ENCODE results near the gene MAP2K5. TPM values are rescaled to one million over a fixed set of nuclear protein-coding genes. Genes with fewer than 3 reads are reported as not detected.

The MAP2K5 gene
- total and polyA plus RNA-seq, 10 of the 15 experiments (the other 5 are each of a cell fraction or from before 2014, with no cell fraction given) = 1.3 to 19.4 (median 9.6) TPM

GRCh38 chr15:67783303-67783702, 240.8 kb downstream of the MAP2K5 start (continued):
- no peak for TF ChIP-seq CEBPZ (IDR thresholded peaks at IDR 0.05; ENCODE audit: low read depth, low read length)
- TF ChIP-seq ZNF384 (IDR thresholded peaks at IDR 0.05; ENCODE audit: borderline replicate concordance, low read depth, low read length) = no peak
- no peak for TF ChIP-seq PRDM15 (CRISPR knock-in tag; IDR thresholded peaks at IDR 0.05)
- TF ChIP-seq MEF2A (IDR thresholded peaks at IDR 0.05; ENCODE audit: insufficient read depth, low read depth, low read length) = no peak
- no peak for TF ChIP-seq MTA3 (IDR thresholded peaks at IDR 0.05; ENCODE audit: borderline replicate concordance, low read length)
- no peak for TF ChIP-seq RFX5 (IDR thresholded peaks at IDR 0.05; ENCODE audit: low read depth, low read length)
- no peak for TF ChIP-seq CREB1 (IDR thresholded peaks at IDR 0.05; ENCODE audit: low read depth)
- no peak for TF ChIP-seq PML (IDR thresholded peaks at IDR 0.05; ENCODE audit: low read length)
- TF ChIP-seq ASH2L (IDR thresholded peaks at IDR 0.05; ENCODE audit: borderline replicate concordance, low read depth) = no peak
- no peak for TF ChIP-seq GATAD2B (conservative IDR thresholded peaks at IDR 0.05; ENCODE audit: low read depth)
- peak; percentile 78 to 87 for TF ChIP-seq BHLHE40 (IDR thresholded peaks at IDR 0.05; ENCODE audit: borderline replicate concordance in 1 of 2, low read depth in 2 of 2, low read length in 1 of 2)
- TF ChIP-seq BRCA1 (IDR thresholded peaks at IDR 0.05; ENCODE audit: low read depth, low read length) = no peak
- no peak; the same call in 1 of the 2 replicates for TF ChIP-seq ATF7 (IDR thresholded peaks at IDR 0.05; ENCODE audit: low read depth)
- TF ChIP-seq EGR1 (IDR thresholded peaks at IDR 0.05; ENCODE audit: borderline replicate concordance in 1 of 2, low read depth in 2 of 2, low read length in 2 of 2) = no peak
- no peak for TF ChIP-seq GABPA (IDR thresholded peaks at IDR 0.05; ENCODE audit: low read depth)
- peak; percentile 74 for TF ChIP-seq PKNOX1 (IDR thresholded peaks at IDR 0.05)
- TF ChIP-seq TARDBP (IDR thresholded peaks at IDR 0.05; ENCODE audit: borderline replicate concordance) = no peak
- TF ChIP-seq NFYA (IDR thresholded peaks at IDR 0.05; ENCODE audit: borderline replicate concordance, low read depth, low read length) = no peak
- TF ChIP-seq EP300 (IDR thresholded peaks at IDR 0.05; ENCODE audit: borderline replicate concordance in 1 of 2, control insufficient read depth in 1 of 2, low read depth in 2 of 2, low read length in 2 of 2) = peak in 1 of 2 experiments; percentile 34; a peak in 1 of 4 replicates
- TF ChIP-seq NFYB (IDR thresholded peaks at IDR 0.05; ENCODE audit: insufficient read depth, low read depth, low read length) = no peak
- peak; percentile 92 for TF ChIP-seq RUNX3 (IDR thresholded peaks at IDR 0.05; ENCODE audit: low read length)
- no peak for TF ChIP-seq EZH2 (IDR thresholded peaks at IDR 0.05; ENCODE audit: borderline replicate concordance, control insufficient read depth, low read depth, low read length)
- no peak for TF ChIP-seq SREBF1 (IDR thresholded peaks at IDR 0.05; ENCODE audit: low read length)
- TF ChIP-seq TCF3 (IDR thresholded peaks at IDR 0.05; ENCODE audit: borderline replicate concordance, insufficient read depth, low read depth, low read length) = no peak

Measured in GM12878 (cell line).